ENCODE results near the gene RNF113A.

DNA sequence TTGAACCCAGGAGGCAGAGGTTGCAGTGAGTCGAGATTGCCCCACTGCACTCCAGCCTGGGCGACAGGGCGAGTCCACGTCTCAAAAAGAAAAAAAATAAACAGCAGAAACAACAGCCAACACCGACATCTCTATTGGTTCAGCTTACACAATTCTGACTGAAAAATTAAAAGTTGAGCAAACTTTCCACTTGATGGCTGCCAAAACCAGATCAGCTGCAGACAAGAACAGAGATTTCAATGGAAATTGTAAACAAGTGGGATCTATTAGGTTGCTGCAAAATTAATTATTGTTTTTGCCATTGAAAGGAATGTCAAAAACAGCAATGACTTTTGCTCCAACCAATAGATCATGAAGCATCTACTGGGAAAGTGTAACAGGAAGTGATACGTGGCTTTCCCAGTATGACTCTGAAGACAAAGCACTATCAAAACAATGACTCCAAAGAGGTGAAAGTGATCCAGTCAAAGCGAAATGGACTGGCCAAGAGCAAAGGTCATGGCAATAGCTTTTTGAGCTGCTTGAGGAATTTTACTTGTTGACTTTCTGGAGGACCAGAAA, 45.1 kb downstream of the RNF113A start:
- TF ChIP-seq, protein P1, sequence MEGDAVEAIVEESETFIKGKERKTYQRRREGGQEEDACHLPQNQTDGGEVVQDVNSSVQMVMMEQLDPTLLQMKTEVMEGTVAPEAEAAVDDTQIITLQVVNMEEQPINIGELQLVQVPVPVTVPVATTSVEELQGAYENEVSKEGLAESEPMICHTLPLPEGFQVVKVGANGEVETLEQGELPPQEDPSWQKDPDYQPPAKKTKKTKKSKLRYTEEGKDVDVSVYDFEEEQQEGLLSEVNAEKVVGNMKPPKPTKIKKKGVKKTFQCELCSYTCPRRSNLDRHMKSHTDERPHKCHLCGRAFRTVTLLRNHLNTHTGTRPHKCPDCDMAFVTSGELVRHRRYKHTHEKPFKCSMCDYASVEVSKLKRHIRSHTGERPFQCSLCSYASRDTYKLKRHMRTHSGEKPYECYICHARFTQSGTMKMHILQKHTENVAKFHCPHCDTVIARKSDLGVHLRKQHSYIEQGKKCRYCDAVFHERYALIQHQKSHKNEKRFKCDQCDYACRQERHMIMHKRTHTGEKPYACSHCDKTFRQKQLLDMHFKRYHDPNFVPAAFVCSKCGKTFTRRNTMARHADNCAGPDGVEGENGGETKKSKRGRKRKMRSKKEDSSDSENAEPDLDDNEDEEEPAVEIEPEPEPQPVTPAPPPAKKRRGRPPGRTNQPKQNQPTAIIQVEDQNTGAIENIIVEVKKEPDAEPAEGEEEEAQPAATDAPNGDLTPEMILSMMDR (IDR thresholded peaks at IDR 0.05; ENCODE audit: insufficient read depth, low read length): no peak
- TF ChIP-seq POLR2AphosphoS5 (IDR thresholded peaks at IDR 0.05; ENCODE audit: low read depth) (no peak), SPI1 (IDR thresholded peaks at IDR 0.05; ENCODE audit: borderline replicate concordance, low read depth) (no peak)

Data from HL-60 (cell line).